Measurements from ENCODE around the gene ADGRG4.
A peak's percentile ranks its signal among the peaks of the same experiment; 100 is the strongest.
"Not testable (repeated sequence)": the region's sequence is repeated elsewhere in the genome, so short reads cannot be mapped to it uniquely, and the experiment has no call there.

The ADGRG4 gene

GRCh38 chrX:136300721-136301120 lies at the start of gene ADGRG4:
Gene ADGRG4 (plus strand): TSS chrX:136300963. CDS start chrX:136308778, 7,815 bp downstream.
- not testable (repeated sequence) for H3K4me3 ChIP-seq (replicated peaks; ENCODE audit: low read depth, low read length); DNase-seq (ENCODE audit: extremely low read depth, insufficient read length); H3K27me3 ChIP-seq (replicated peaks; ENCODE audit: control insufficient read depth, insufficient read depth, low read length); H3K36me3 ChIP-seq (ENCODE audit: control insufficient read depth, insufficient read depth, low read length)

GRCh38 chrX:136251041-136251991 lies 49.4 kb upstream of the ADGRG4 start, which contains the start of gene MAP7D3:
Gene MAP7D3 (minus strand): TSS chrX:136251400. CDS start chrX:136251358, 42 bp downstream.
- H3K4me3 ChIP-seq (replicated peaks; ENCODE audit: low read depth, low read length) = peak within 1 kb of the TSS; percentile 68
- no peaks in the 10 kb centered on the region for H3K36me3 ChIP-seq (ENCODE audit: control insufficient read depth, insufficient read depth, low read length)
- peak; percentile 73 for DNase-seq (ENCODE audit: extremely low read depth, insufficient read length)
- no peaks in the 10 kb centered on the region for H3K27me3 ChIP-seq (replicated peaks; ENCODE audit: control insufficient read depth, insufficient read depth, low read length)
- no peak for TF ChIP-seq CTCF (IDR thresholded peaks at IDR 0.05; ENCODE audit: insufficient read depth, low read length, poor library complexity, severe bottlenecking)

- DNase-seq (ENCODE audit: extremely low read depth, insufficient read length) = no peak
- Histone ChIP-seq H3K4me3 (replicated peaks; ENCODE audit: low read depth, low read length) (no peak overlapping the region), H3K36me3 (ENCODE audit: control insufficient read depth, insufficient read depth, low read length) (no peaks in the 10 kb centered on the region), H3K27me3 (replicated peaks; ENCODE audit: control insufficient read depth, insufficient read depth, low read length) (no peaks in the 10 kb centered on the region)
- TF ChIP-seq CTCF (IDR thresholded peaks at IDR 0.05; ENCODE audit: insufficient read depth, low read length, poor library complexity, severe bottlenecking) = no peak
Measured at GRCh38 chrX:136255541-136255940, 45.2 kb upstream of the ADGRG4 start.

DNA sequence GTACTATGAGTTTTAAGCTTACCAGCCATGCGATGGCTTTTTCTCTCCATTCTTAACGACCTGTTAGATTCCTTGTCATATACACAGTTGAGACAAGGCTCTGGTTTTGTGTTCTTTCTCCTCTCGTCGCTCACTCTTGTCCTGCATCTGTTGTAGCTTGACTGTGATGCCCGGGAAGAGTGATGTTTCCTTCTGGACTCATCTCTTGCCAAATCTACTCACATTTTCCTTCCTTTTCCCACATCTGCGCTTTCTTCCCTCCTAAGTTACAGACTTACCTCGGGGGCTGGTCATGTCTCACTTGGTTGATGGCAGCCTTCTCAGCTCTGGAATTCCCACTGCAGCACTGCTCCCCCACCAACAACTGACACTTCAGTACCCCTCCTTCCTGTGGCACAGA lies 44.7 kb upstream of the ADGRG4 start:
- DNase-seq (ENCODE audit: extremely low read depth, insufficient read length) = no peak
- no peak for TF ChIP-seq CTCF (IDR thresholded peaks at IDR 0.05; ENCODE audit: insufficient read depth, low read length, poor library complexity, severe bottlenecking)
- H3K4me3 ChIP-seq (replicated peaks; ENCODE audit: low read depth, low read length) = no peak overlapping the region
- no peaks in the 10 kb centered on the region for H3K36me3 ChIP-seq (ENCODE audit: control insufficient read depth, insufficient read depth, low read length)
- H3K27me3 ChIP-seq (replicated peaks; ENCODE audit: control insufficient read depth, insufficient read depth, low read length) = no peaks in the 10 kb centered on the region

GRCh38 chrX:136258951-136259350 lies 41.8 kb upstream of the ADGRG4 start:
- no peak for DNase-seq (ENCODE audit: extremely low read depth, insufficient read length)
- Histone ChIP-seq H3K27me3 (replicated peaks; ENCODE audit: control insufficient read depth, insufficient read depth, low read length) (no peaks in the 10 kb centered on the region), H3K4me3 (replicated peaks; ENCODE audit: low read depth, low read length) (no peak overlapping the region), H3K36me3 (ENCODE audit: control insufficient read depth, insufficient read depth, low read length) (no peaks in the 10 kb centered on the region)
- no peak for TF ChIP-seq CTCF (IDR thresholded peaks at IDR 0.05; ENCODE audit: insufficient read depth, low read length, poor library complexity, severe bottlenecking)

GRCh38 chrX:136259543-136259942 lies 41.2 kb upstream of the ADGRG4 start:
- Histone ChIP-seq H3K27me3 (replicated peaks; ENCODE audit: control insufficient read depth, insufficient read depth, low read length) (no peaks in the 10 kb centered on the region), H3K4me3 (replicated peaks; ENCODE audit: low read depth, low read length) (no peak overlapping the region), H3K36me3 (ENCODE audit: control insufficient read depth, insufficient read depth, low read length) (no peaks in the 10 kb centered on the region)
- TF ChIP-seq CTCF (IDR thresholded peaks at IDR 0.05; ENCODE audit: insufficient read depth, low read length, poor library complexity, severe bottlenecking) = no peak
- no peak for DNase-seq (ENCODE audit: extremely low read depth, insufficient read length)
